H1 (cell line): Measurements from ENCODE around the gene PTPRF. TPM values are rescaled to one million over a fixed set of nuclear protein-coding genes. Genes with fewer than 3 reads are reported as not detected.

Source experiments
- CHD7 ChIP-seq: fragments of 300-600 bp; sonication (generic); IDR thresholded peaks from 2 replicates; pipeline ENCODE4 v1.7.1; 2012; ENCODE audit warnings: low read length, moderate library complexity, mild to moderate bottlenecking, inconsistent platforms; ENCODE audit not compliant: insufficient replicate concordance
- CREB1 ChIP-seq: IDR thresholded peaks from 2 replicates; pipeline ENCODE4 v1.6.1; 2012; ENCODE audit warnings: inconsistent platforms
- CTCF ChIP-seq, 3 experiments: IDR thresholded peaks; 1 replicate in 2 of 3; 2 replicates in 1 of 3; pipeline versions ENCODE4 v1.5.1 to v1.6.1; 2011; ENCODE audit warnings: low read length in 3 of 3, mild to moderate bottlenecking in 3 of 3, inconsistent platforms in 2 of 3, low read depth in 1 of 3, moderate library complexity in 1 of 3; ENCODE audit not compliant: insufficient read depth in 1 of 3; ENCODE audit errors: control extremely low read depth in 1 of 3
- HDAC2 ChIP-seq, 2 experiments: fragments of 300-600 bp in 1 of 2; sonication (generic) in 1 of 2; IDR thresholded peaks; 2 replicates each; pipeline ENCODE4 v1.6.1; 2011 to 2012; ENCODE audit warnings: low read depth in 2 of 2, low read length in 2 of 2, mild to moderate bottlenecking in 2 of 2, moderate library complexity in 2 of 2, borderline replicate concordance in 1 of 2, inconsistent platforms in 1 of 2
- JUN ChIP-seq: IDR thresholded peaks from 2 replicates; pipeline ENCODE4 v1.6.1; 2011; ENCODE audit warnings: low read depth, mild to moderate bottlenecking, improper control_type of control experiment, low read length
- NANOG ChIP-seq: IDR thresholded peaks from 2 replicates; pipeline ENCODE4 v1.6.1; 2011; ENCODE audit warnings: low read length, low read depth, mild to moderate bottlenecking, inconsistent platforms; ENCODE audit not compliant: insufficient read depth, poor library complexity, severe bottlenecking
- SP1 ChIP-seq: IDR thresholded peaks from 2 replicates; pipeline ENCODE4 v1.6.1; 2011; ENCODE audit warnings: low read depth, low read length
- TBP ChIP-seq: IDR thresholded peaks from 2 replicates; pipeline ENCODE4 v1.6.1; 2011; ENCODE audit warnings: low read depth, low read length, improper control_type of control experiment
- TCF12 ChIP-seq: IDR thresholded peaks from 2 replicates; pipeline ENCODE4 v1.6.1; 2011; ENCODE audit warnings: low read depth, mild to moderate bottlenecking, low read length
- polyA plus RNA-seq, 7 experiments: library from polyadenylated mRNA; depleted of rRNA in 3 of 7; stranded (reverse) in 5 of 7; unstranded in 2 of 7; fragments of >200 nt in 5 of 7; fragments of 200-250 nt in 2 of 7; gene quantifications; 1 replicate in 5 of 7; 2 replicates in 1 of 7; 4 replicates in 1 of 7; pipeline versions ENCODE4 v1.2.1 to v1.2.3, GENCODE V29; 2011 to 2013; ENCODE audit warnings: missing spikeins in 2 of 7, mixed read lengths in 2 of 7
- total RNA-seq: library from RNA; stranded (reverse); fragmentation: NEBNext Ultra II Directional; extraction: Animal tissue kit (Norgen Biotek cat#: 25700); gene quantifications from 2 replicates; pipeline ENCODE4 v1.2.1, GENCODE V29; 2021

Gene PTPRF
- total and polyA plus RNA-seq, 2 of the 8 experiments (the other 6 are each of a cell fraction or from before 2014, with no cell fraction given) = 136 to 231 TPM

- TF ChIP-seq CHD7 = no peak
- no peak for TF ChIP-seq CTCF (IDR thresholded peaks at IDR 0.05; ENCODE audit: control extremely low read depth in 1 of 3, insufficient read depth in 1 of 3, low read depth in 1 of 3, low read length in 3 of 3)
- TF ChIP-seq HDAC2 (IDR thresholded peaks at IDR 0.05; ENCODE audit: borderline replicate concordance in 1 of 2, low read depth in 2 of 2, low read length in 2 of 2) = no peak
- no peak for TF ChIP-seq TCF12
- TF ChIP-seq TBP = no peak
- TF ChIP-seq CREB1 = no peak
- TF ChIP-seq SP1 = no peak
- no peak for TF ChIP-seq JUN
- TF ChIP-seq NANOG = no peak
- TF ChIP-seq, all 59 proteins: peak for 0
Observed at GRCh38 chr1:43481491-43481890, 49.2 kb upstream of the PTPRF start (continued).
